ENCODE results near the gene CA11.

GRCh38 chr19:48689449-48689848 is 43.5 kb upstream of the CA11 start:
- TF ChIP-seq CTCF (IDR thresholded peaks at IDR 0.05) (no peak), POLR2A (IDR thresholded peaks at IDR 0.05) (no peak)
